ENCODE results near the gene MCF2. TPM values are rescaled to one million over a fixed set of nuclear protein-coding genes. Genes with fewer than 3 reads are reported as not detected.

MCF2 gene, protein sequence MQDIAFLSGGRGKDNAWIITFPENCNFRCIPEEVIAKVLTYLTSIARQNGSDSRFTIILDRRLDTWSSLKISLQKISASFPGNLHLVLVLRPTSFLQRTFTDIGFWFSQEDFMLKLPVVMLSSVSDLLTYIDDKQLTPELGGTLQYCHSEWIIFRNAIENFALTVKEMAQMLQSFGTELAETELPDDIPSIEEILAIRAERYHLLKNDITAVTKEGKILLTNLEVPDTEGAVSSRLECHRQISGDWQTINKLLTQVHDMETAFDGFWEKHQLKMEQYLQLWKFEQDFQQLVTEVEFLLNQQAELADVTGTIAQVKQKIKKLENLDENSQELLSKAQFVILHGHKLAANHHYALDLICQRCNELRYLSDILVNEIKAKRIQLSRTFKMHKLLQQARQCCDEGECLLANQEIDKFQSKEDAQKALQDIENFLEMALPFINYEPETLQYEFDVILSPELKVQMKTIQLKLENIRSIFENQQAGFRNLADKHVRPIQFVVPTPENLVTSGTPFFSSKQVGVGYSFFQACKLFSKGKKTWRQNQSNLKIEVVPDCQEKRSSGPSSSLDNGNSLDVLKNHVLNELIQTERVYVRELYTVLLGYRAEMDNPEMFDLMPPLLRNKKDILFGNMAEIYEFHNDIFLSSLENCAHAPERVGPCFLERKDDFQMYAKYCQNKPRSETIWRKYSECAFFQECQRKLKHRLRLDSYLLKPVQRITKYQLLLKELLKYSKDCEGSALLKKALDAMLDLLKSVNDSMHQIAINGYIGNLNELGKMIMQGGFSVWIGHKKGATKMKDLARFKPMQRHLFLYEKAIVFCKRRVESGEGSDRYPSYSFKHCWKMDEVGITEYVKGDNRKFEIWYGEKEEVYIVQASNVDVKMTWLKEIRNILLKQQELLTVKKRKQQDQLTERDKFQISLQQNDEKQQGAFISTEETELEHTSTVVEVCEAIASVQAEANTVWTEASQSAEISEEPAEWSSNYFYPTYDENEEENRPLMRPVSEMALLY
- total RNA-seq = under 1 TPM; 0.12 to 0.28 TPM

DNA sequence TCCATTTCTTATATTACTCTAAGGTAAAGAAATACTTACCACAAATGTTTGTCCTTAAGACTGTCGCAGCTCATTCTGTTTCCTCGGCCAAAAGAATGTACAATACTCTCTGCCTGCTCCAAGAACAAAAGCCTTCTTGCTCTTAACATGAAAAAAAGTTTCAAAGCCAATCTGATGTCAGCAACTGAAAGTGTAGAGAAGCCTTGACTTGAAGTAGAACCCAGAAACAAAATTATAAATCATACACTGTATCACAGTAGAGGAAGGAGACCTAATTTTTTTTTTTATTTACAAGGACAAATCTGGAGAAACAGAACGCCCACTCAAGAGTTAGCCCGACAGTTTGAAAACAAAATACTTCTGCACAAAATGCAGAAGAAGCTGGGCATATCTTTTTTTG, at the start of gene MCF2:
MCF2 (minus strand) TSS at position 101 of the 400 bp plus-strand sequence. CDS start 56,423 bp downstream, outside the sequence.

Other genes starting within 250 kb of the MCF2 start
- gene F9, start 177.4 kb downstream of the MCF2 start, total RNA-seq = not detected
- 10 to 100 TPM; 14.8 to 20.0 TPM for gene ATP11C, start 224.9 kb upstream of the MCF2 start, total RNA-seq